ENCODE data around the gene CALHM3.

CALHM3 gene

DNA sequence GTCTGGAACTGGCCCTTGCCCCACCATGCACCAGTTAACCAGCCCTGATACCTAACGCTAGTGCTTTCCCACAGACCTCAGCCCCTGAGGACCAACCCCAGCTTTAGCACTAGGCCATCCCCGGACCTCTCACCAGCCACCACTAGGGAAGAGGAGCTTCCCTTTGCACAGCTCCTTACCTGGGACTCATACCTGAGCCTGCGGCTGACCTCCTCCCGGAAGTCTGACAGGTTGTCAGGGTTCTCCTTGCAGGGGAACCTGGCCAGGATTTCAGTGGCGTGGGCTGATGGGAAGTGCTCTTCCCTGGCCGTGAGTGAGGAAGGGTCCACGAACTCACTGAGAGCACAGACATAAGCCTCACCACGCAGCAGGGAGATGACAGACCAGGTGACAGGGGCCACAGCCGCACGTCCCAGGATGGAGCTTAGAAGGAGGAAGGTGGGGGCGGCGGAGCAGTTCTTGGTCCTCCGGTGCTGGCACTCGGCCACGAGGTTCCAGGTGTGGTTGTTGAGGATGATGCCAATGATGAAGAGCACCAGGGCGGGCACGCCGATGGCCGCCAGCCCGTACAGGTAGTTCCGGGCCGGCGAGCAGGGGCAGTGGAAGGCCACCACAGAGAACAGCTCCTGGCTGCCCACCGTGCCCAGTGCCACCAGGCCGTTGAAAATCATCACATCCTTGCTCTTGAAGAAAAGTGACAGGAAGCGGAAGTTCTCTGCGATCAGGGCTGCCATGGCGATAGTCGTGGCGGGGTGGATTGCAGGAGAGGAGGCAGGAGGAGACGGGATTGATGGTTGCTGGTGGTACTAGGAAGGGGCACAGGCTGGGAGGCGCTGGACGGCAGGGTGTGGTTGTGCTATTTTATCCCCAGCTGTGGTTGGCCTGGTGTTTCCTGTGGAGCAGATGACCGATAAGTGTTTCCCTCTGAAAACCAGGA is 29.6 kb downstream of the CALHM3 start:
- DNase-seq (ENCODE audit: low read depth in 1 of 2, low spot score in 1 of 2): no peak
- in situ Hi-C loops (cut with HindIII; ENCODE audit: low pct_unique_long_range_greater_than_20kb, low sequenced_read_pairs): no loop called here
- TF ChIP-seq JUND (IDR thresholded peaks at IDR 0.05; ENCODE audit: low read depth): no peak

DNA sequence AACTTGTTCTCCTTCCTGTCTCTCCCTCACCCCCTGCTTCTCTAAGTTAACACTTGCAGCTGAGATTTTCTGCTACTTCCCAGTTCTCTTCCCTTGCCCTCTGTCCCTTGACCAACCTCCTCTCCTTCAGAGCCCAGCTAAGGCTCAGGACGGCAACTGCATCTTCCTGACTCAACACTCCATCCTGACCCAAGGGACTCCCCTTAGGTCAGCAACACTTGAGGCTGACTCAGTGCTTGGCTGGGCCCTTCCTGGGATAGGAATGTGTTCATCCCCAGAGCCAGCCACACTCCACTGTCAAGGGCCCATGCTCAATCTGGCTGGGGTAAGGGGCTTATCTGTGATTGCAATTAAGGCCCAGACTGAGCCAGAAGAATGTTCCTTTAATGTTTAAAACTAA is 30.3 kb downstream of the CALHM3 start:
- no peak for TF ChIP-seq JUND (IDR thresholded peaks at IDR 0.05; ENCODE audit: low read depth)
- in situ Hi-C loops (cut with HindIII; ENCODE audit: low pct_unique_long_range_greater_than_20kb, low sequenced_read_pairs): no loop called here
- no peak for DNase-seq (ENCODE audit: low read depth in 1 of 2, low spot score in 1 of 2)

DNA sequence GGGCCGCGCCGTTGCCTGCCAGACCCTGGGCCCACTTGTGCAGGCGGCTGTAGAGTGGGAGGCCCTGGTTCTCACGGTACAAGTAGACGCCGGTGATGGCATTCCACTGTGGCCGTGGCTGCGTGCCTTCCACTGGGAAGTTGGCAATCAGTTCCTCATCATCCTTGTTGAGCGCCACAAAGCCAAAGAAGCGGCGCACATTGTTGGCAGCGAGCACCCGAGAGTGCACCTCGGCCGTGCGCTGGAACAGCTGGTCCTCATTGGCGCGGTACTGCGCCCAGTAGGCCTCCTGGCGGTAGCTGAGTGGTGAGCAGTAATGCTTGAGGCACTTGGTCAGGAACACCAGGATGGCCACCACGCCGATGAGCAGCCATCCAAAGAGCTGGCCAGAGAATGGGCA is 31.9 kb downstream of the CALHM3 start:
- in situ Hi-C loops (cut with HindIII; ENCODE audit: low pct_unique_long_range_greater_than_20kb, low sequenced_read_pairs): no loop called here
- TF ChIP-seq JUND (IDR thresholded peaks at IDR 0.05; ENCODE audit: low read depth): no peak
- DNase-seq (ENCODE audit: low read depth in 1 of 2, low spot score in 1 of 2): no peak

DNA sequence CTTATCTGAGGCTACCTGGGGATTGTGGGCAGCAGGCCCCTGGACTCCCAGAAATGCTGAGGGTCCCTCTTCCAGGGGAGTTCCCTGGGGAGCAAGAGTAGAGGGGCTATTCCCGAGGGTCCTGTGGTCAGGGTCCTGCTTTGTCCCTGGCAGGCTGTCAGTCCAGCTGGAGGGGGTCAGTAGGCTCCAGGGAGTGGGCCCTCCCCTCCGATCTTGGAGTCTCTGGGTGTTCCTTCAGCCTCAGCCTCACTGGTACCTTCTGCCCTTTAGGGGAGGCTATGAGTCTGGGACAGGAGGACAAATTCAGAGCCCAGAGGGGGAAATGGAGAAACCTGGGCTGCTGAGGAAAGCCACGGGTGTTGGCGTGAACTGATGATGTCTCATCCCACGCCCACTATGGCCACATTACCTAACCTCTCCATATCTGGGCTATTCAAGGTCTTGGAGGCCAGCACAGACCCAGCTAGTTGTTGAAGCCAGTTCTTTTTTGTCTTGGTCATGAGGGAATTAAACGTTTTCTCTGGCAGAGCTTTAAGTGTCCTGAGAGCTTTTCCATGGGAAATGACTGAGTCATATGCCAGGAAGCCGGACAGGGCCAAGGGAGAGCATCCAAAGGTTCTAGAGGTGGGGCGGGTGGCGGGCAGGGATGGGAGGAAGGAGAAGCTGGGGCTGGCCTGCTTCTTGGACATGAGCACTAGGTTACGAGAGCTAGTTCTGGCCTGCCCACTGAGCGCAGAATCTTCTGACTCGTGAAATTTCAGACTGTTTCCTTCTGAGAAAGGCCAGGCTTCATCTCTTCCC is 33.1 kb downstream of the CALHM3 start:
- no peak for DNase-seq (ENCODE audit: low read depth in 1 of 2, low spot score in 1 of 2)
- no peak for TF ChIP-seq JUND (IDR thresholded peaks at IDR 0.05; ENCODE audit: low read depth)
- in situ Hi-C loops (cut with HindIII; ENCODE audit: low pct_unique_long_range_greater_than_20kb, low sequenced_read_pairs): no loop called here

DNA sequence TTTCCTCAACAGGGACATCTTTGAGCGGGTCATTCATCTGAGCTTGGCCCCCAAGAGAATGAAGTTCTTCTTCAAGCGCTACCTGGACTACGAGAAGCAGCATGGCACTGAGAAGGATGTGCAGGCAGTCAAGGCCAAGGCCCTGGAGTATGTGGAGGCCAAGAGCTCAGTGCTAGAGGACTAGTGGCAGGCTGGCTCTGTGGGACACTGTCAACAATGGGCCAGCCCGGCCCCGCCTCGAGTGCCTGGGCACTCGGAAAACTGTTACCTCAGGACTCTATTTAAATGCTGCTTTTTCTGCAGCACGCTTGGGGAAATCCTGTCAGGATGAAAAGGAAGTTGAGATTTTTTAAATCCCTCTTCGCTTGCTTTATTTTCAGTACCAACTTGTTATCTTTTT is 33.7 kb downstream of the CALHM3 start:
- no peak for DNase-seq (ENCODE audit: low read depth in 1 of 2, low spot score in 1 of 2)
- no peak for TF ChIP-seq JUND (IDR thresholded peaks at IDR 0.05; ENCODE audit: low read depth)
- in situ Hi-C loops (cut with HindIII; ENCODE audit: low pct_unique_long_range_greater_than_20kb, low sequenced_read_pairs): no loop called here

DNA sequence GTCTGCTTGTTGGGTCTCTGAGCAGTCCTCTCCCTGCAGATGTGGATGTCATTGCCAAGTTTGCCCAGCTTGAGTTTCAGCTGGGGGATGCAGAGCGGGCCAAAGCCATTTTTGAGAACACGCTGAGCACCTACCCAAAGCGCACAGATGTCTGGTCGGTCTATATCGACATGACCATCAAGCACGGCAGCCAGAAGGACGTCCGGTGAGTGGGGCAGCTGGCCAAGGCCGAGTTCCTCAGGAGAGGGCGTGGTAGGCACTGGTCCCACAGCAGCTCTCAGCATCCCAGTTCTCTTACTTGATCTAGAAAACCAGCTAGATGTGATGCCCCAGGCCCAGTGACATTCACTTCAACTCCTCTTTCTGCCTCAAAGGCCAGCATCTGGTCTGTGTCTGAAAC is 34.6 kb downstream of the CALHM3 start:
- DNase-seq (ENCODE audit: low read depth in 1 of 2, low spot score in 1 of 2): no peak
- in situ Hi-C loops (cut with HindIII; ENCODE audit: low pct_unique_long_range_greater_than_20kb, low sequenced_read_pairs): no loop called here
- no peak for TF ChIP-seq JUND (IDR thresholded peaks at IDR 0.05; ENCODE audit: low read depth)

DNA sequence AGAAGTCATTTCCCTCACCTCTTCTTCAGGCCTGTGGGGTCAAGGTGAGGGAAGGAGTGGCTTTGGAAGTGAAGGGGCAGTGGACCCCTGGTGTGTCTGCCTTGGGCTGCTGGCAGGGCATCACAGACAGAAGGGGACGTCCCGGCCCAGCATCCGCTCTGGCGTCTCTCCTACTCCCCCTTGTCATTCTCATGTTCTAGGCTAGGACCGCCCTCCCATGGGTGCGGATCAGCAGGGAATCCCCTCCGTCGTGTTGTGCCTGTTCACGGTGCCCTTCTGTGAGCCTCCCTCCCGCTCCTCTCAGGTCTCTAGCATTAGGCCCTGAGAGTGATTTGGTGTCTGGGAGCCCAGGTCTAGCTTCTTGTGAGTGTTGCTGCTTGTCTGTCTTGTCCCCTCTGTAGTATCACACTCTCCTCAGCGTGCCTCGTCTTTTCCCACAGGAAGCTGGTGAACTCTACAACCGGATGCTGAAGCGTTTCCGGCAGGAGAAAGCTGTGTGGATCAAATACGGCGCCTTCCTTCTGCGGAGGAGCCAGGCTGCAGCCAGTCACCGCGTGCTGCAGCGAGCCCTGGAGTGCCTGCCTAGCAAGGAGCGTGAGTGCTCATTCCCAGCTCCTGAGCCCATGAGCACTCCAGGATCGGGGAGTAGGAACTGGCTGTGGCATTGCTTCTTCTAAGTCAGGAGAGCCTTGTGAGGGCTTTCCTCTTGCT is 35.4 kb downstream of the CALHM3 start:
- TF ChIP-seq JUND (IDR thresholded peaks at IDR 0.05; ENCODE audit: low read depth): no peak
- in situ Hi-C loops (cut with HindIII; ENCODE audit: low pct_unique_long_range_greater_than_20kb, low sequenced_read_pairs): no loop called here
- no peak for DNase-seq (ENCODE audit: low read depth in 1 of 2, low spot score in 1 of 2)

DNA sequence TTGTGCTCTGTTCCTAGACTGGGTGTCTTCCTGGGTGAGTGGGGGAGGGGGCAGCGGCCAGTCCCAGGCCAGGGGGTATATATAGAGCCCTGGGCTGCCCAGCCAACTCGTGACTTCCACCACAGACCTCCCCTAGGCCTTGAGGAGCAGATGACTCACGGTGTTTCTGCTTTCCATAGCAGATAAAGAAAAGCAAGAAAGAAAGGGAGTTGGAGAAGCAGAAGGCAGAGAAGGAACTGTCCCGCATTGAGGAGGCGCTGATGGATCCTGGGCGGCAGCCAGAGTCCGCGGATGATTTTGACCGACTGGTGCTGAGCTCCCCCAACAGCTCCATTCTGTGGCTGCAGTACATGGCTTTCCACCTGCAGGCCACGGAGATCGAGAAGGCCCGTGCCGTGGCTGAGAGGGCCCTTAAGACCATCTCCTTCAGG is 37.0 kb downstream of the CALHM3 start:
- in situ Hi-C loops (cut with HindIII; ENCODE audit: low pct_unique_long_range_greater_than_20kb, low sequenced_read_pairs): no loop called here
- TF ChIP-seq JUND (IDR thresholded peaks at IDR 0.05; ENCODE audit: low read depth): no peak
- DNase-seq (ENCODE audit: low read depth in 1 of 2, low spot score in 1 of 2): no peak

DNA sequence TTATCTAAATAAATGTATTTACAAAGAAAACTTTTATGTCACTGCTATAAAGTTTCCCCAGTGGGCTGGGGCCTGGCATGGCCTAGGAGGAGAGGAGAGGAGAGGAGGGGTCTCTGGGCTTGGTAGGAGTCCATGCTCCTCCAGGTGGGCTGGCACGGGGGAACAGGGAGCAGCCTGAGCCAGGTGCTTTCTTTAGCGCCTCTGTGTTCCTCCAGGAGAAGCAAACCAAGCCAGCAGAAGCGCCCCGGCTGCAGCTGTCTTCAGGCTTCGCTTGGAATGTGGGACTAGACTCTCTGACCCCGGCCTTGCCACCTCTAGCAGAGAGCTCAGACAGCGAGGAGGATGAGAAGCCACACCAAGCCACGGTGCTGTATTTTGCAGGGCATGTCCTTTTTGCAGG is 37.4 kb downstream of the CALHM3 start:
- in situ Hi-C loops (cut with HindIII; ENCODE audit: low pct_unique_long_range_greater_than_20kb, low sequenced_read_pairs): no loop called here
- no peak for TF ChIP-seq JUND (IDR thresholded peaks at IDR 0.05; ENCODE audit: low read depth)
- DNase-seq (ENCODE audit: low read depth in 1 of 2, low spot score in 1 of 2): no peak

DNA sequence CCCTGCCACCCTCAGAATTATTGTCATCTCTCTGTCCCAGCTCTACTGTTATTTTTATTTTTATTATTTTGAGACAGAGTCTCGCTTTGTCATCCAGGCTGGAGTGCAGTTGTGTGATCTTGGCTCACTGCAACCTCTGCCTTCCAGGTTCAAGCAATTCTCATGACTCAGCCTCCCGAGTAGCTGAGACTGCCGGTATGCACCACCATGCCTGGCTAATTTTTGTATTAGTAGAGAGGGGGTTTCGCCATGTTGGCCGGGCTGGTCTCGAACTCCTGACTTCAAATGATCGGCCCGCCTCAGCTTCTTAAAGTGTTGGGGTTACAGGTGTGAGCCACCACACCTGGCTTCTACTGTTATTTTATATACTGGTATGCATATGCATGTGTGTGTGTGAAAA is 37.8 kb downstream of the CALHM3 start:
- in situ Hi-C loops (cut with HindIII; ENCODE audit: low pct_unique_long_range_greater_than_20kb, low sequenced_read_pairs): no loop called here
- TF ChIP-seq JUND (IDR thresholded peaks at IDR 0.05; ENCODE audit: low read depth): no peak
- DNase-seq (ENCODE audit: low read depth in 1 of 2, low spot score in 1 of 2): no peak

DNA sequence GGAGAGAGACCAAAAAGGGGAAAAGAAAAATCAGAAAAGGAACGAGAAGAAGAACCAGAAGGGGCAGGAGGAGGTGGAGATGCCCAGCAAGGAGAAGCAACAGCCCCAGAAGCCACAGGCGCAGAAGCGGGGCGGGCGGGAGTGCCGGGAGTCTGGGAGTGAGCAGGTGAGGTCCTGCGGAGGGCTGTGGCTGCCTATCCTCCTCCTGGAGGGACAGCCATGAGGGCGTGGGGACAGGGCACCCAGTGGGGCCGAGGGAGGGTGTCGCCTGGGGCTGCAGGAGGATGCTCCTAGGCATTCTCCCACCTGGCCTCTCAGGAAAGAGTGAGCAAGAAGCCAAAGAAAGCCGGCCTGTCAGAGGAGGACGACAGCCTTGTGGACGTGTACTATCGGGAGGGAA is 38.6 kb downstream of the CALHM3 start:
- no peak for DNase-seq (ENCODE audit: low read depth in 1 of 2, low spot score in 1 of 2)
- in situ Hi-C loops (cut with HindIII; ENCODE audit: low pct_unique_long_range_greater_than_20kb, low sequenced_read_pairs): no loop called here
- no peak for TF ChIP-seq JUND (IDR thresholded peaks at IDR 0.05; ENCODE audit: low read depth)

DNA sequence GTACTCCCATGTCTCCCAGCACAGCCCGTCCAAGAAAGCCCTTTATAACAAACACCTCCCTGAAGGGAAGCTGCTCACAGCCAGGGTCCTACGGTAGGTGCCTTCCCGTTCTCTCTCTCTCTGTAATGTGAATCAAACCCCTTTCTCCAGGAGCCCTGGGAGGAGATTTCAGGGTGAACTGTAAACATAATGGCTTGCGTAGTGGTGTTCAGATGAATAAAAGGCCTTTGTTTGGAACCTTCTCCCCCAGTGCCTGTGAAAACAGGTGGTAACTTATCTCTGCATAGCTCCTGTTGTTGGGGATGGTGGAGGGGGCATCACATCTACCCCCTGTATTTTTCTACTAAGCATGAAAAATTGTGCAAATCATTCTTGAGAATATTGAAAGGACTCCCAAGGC is 39.3 kb downstream of the CALHM3 start:
- DNase-seq (ENCODE audit: low read depth in 1 of 2, low spot score in 1 of 2): no peak
- TF ChIP-seq JUND (IDR thresholded peaks at IDR 0.05; ENCODE audit: low read depth): no peak
- in situ Hi-C loops (cut with HindIII; ENCODE audit: low pct_unique_long_range_greater_than_20kb, low sequenced_read_pairs): no loop called here
